HCT116 (cell line): ENCODE results near the gene IDH3G. TPM values are rescaled to one million over a fixed set of nuclear protein-coding genes. Genes with fewer than 3 reads are reported as not detected.
"Not testable (repeated sequence)": the region's sequence is repeated elsewhere in the genome, so short reads cannot be mapped to it uniquely, and the experiment has no call there.

Experiments
- ATAC-seq: fragments of 200-7000 bp; cut with Tn5 transposase; 2 replicates; pipeline ENCODE4 v1.9.1; 2020; ENCODE audit warnings: mild to moderate bottlenecking, moderate library complexity
- BruUV-seq: library from RNA; stranded (reverse); fragments of 400-500 nt; replicated peaks from 2 replicates; lab custom pipeline; 2021; lab: Mats Ljungman, UMichigan
- CTCF ChIA-PET: fragments of 300-600 bp; sonication (Branson Sonifier 250); formaldehyde crosslinking; loops from one replicate; lab custom pipeline; 2021; ENCODE audit warnings: antibody characterized with exemption; lab: Charles Lee
- POLR2A ChIA-PET: fragments of 300-600, 350-600 bp; sonication (Branson Sonifier 250); formaldehyde crosslinking; loops from one replicate; lab custom pipeline; 2021; ENCODE audit warnings: antibody characterized with exemption; lab: Charles Lee
- RAD21 ChIA-PET, 2 experiments: fragments of 300-600 bp; sonication (Branson Sonifier 250); formaldehyde crosslinking; loops; one replicate each; lab custom pipeline; 2023; ENCODE audit warnings: low total read pairs in 2 of 2; ENCODE audit not compliant: uncharacterized antibody in 2 of 2, unreplicated experiment in 2 of 2, low non-redundant PET in 1 of 2; lab: Charles Lee
- DNase-seq: peaks from one replicate; pipeline ENCODE4 v3.0.0-alpha.2; 2010; ENCODE audit warnings: low read depth, low spot score
- H2AFZ ChIP-seq: fragments of 200-600 bp; shearing (Covaris generic), sonication (generic); 2 replicates; pipeline ENCODE4 v1.6.1; 2017; ENCODE audit warnings: low read depth, mixed run types, mixed read lengths, antibody characterized with exemption, low read length; ENCODE audit not compliant: poor library complexity, severe bottlenecking
- H3K27ac ChIP-seq: 2 replicates; pipeline ENCODE4 v1.5.1; 2012; ENCODE audit warnings: low read depth, low read length
- H3K27me3 ChIP-seq: fragments of 200-600 bp; sonication (generic); 2 replicates; pipeline ENCODE4 v1.6.1; 2016; ENCODE audit warnings: mixed run types, low read length, mixed read lengths; ENCODE audit not compliant: insufficient read depth
- H3K36me3 ChIP-seq, 2 experiments: fragments of 200-500 bp in 1 of 2; fragments of 200-600 bp in 1 of 2; sonication (Bioruptor generic) in 1 of 2; sonication (generic) in 1 of 2; 2 replicates each; pipeline versions ENCODE4 v1.5.1 to v1.6.1; 2014 to 2016; ENCODE audit warnings: low read length in 2 of 2, inconsistent platforms in 1 of 2, mixed read lengths in 1 of 2, mixed run types in 1 of 2; ENCODE audit not compliant: insufficient read depth in 2 of 2, control insufficient read depth in 1 of 2
- H3K4me1 ChIP-seq, 2 experiments: fragments of 200-600 bp in 1 of 2; sonication (generic) in 1 of 2; 2 replicates each; pipeline versions ENCODE4 v1.5.1 to v1.6.1; 2012 to 2017; ENCODE audit warnings: low read length in 2 of 2, inconsistent platforms in 1 of 2, mild to moderate bottlenecking in 1 of 2, mixed read lengths in 1 of 2, mixed run types in 1 of 2, moderate library complexity in 1 of 2; ENCODE audit not compliant: insufficient read depth in 2 of 2, control insufficient read depth in 1 of 2
- H3K4me2 ChIP-seq: fragments of 200-600 bp; sonication (generic); 2 replicates; pipeline ENCODE4 v1.6.1; 2017; ENCODE audit warnings: mixed run types, low read length, mixed read lengths
- H3K4me3 ChIP-seq, 2 experiments: fragments of 200-600 bp in 1 of 2; sonication (generic) in 1 of 2; replicated peaks in 1 of 2; 2 replicates each; pipeline ENCODE4 v1.5.1; 2011 to 2016; ENCODE audit warnings: low read length in 2 of 2, control low read depth in 1 of 2, low read depth in 1 of 2, mild to moderate bottlenecking in 1 of 2, mixed read lengths in 1 of 2, mixed run types in 1 of 2
- H3K79me2 ChIP-seq: fragments of 200-600 bp; sonication (generic); 2 replicates; pipeline ENCODE4 v1.6.1; 2017; ENCODE audit warnings: mild to moderate bottlenecking, mixed run types, low read length, moderate library complexity, mixed read lengths; ENCODE audit not compliant: insufficient read depth
- H3K9ac ChIP-seq: fragments of 200-600 bp; sonication (generic); 2 replicates; pipeline ENCODE4 v1.6.1; 2016; ENCODE audit warnings: low read length, mixed read lengths
- H3K9me2 ChIP-seq: fragments of 200-600 bp; sonication (generic), shearing (Covaris generic); 2 replicates; pipeline ENCODE4 v1.6.1; 2017; ENCODE audit warnings: mixed run types, mild to moderate bottlenecking, moderate library complexity; ENCODE audit not compliant: insufficient read depth
- H3K9me3 ChIP-seq, 2 experiments: fragments of 200-500 bp in 1 of 2; fragments of 200-600 bp in 1 of 2; sonication (Bioruptor generic) in 1 of 2; sonication (generic) in 1 of 2; 2 replicates each; pipeline ENCODE4 v1.6.1; 2014 to 2017; ENCODE audit warnings: low read length in 2 of 2, mixed read lengths in 2 of 2, inconsistent platforms in 1 of 2, low read depth in 1 of 2, mild to moderate bottlenecking in 1 of 2, mixed run types in 1 of 2, moderate library complexity in 1 of 2; ENCODE audit not compliant: control insufficient read depth in 1 of 2, insufficient read depth in 1 of 2
- H4K20me1 ChIP-seq: fragments of 200-600 bp; sonication (generic), shearing (Covaris generic); 2 replicates; pipeline ENCODE4 v1.6.1; 2017; ENCODE audit warnings: mixed run types, mild to moderate bottlenecking, moderate library complexity; ENCODE audit not compliant: insufficient read depth
- EZH2 ChIP-seq: fragments of 200-600 bp; sonication (generic); IDR thresholded peaks from 2 replicates; pipeline ENCODE4 v1.6.1; 2017; ENCODE audit warnings: antibody characterized with exemption, mixed run types
- POLR2A ChIP-seq: IDR thresholded peaks from 2 replicates; pipeline ENCODE4 v1.7.0; 2011; ENCODE audit warnings: borderline replicate concordance; ENCODE audit not compliant: insufficient read depth, insufficient read length; ENCODE audit errors: extremely low read depth
- intact Hi-C: fragments of 100-400 bp; cut with micrococcal nuclease; formaldehyde crosslinking; loops from 2 replicates; pipeline ENCODE4 v1.10.0; 2022
- total RNA-seq: library from RNA; stranded (reverse); gene quantifications from one replicate; pipeline ENCODE4 v1.2.1, GENCODE V29; 2021; ENCODE audit not compliant: unreplicated experiment

IDH3G gene
- total RNA-seq, 1 experiment from 2014 or later, result 49.7 TPM

DNA sequence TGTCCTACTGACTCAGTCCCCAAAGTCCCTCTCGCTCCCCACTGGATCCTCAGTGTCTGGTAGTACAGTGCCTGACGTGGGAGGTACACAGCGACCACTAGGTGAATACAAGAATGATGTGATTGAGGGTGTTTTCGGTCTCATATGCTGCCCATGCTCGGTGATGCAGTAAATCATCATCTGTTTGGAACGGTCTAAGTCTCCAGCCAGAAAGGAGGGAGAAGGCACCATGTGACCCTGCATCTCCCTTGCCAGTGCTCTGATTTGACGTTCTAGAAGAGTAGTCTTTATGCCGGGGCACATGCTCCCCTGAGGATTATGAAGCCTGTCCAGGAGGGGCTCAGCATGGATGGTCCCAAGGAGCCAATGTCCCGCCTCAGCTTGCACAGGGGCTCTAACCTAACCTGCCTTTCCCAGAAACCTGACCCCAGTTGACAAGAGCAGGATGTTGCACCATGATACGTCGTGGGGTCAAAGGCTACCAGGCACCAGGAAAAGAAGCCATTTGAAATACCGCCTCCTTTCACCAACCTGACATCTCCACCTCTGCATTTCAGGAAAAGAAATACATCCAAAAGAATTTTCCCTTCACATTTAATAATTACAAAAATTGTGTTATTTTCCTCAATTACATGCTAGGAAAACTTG lies 43.9 kb downstream of the IDH3G start:
- no peak for ATAC-seq

DNA sequence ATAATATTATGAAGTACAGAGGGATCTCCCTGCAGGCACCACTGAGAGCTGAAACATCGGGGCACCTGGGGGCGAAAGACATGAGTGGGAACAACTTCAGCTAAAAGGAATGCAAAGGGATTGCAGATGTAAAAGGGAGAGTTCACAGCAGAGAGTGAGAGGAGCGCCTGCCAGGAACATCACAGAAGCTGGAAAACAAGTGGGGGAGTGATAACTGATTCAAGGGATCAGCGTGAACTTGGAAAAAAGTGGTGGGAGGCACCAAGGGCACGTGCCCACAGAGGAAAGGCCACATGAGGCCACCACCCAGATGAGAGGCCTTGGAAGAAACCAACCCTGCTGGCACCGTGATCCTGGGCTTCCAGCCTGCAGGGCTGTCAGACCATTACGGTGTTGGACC lies 45.2 kb downstream of the IDH3G start:
- RAD21 ChIA-PET, H3K4me3 ChIP-seq, H3K4me1 ChIP-seq, BruUV-seq, intact Hi-C loops, H3K4me2 ChIP-seq, ATAC-seq, H3K79me2 ChIP-seq, H3K9me3 ChIP-seq, H3K27me3 ChIP-seq, H3K36me3 ChIP-seq, DNase-seq, CTCF ChIA-PET, H3K9ac ChIP-seq, POLR2A ChIA-PET, H2AFZ ChIP-seq, H3K9me2 ChIP-seq, H4K20me1 ChIP-seq, H3K27ac ChIP-seq: not testable (repeated sequence)

More for the DNA sequence above, 43.9 kb downstream of the IDH3G start:
- Histone ChIP-seq H3K79me2 (no peaks in the 10 kb centered on the region), H3K4me2 (no peak overlapping the region), H3K9me3 (no peaks in the 10 kb centered on the region), H3K9ac (no peak overlapping the region), H3K27me3 (no peaks in the 10 kb centered on the region), H3K4me3 (no peak overlapping the region), H3K36me3 (no peaks in the 10 kb centered on the region), H2AFZ (no peak overlapping the region), H3K27ac (no peak overlapping the region), H3K4me1 (no peaks in the 10 kb centered on the region), H4K20me1 (no peaks in the 10 kb centered on the region), H3K9me2 (no peaks in the 10 kb centered on the region)
- BruUV-seq, result no TSS peak
- CTCF ChIA-PET, result no interaction called here
- intact Hi-C loops, result no loop called here
- DNase-seq, result no peak
- POLR2A ChIA-PET, result no interaction called here
- TF ChIP-seq EZH2 (no peak), POLR2A (no peak)
- RAD21 ChIA-PET, result no interaction called here

DNA sequence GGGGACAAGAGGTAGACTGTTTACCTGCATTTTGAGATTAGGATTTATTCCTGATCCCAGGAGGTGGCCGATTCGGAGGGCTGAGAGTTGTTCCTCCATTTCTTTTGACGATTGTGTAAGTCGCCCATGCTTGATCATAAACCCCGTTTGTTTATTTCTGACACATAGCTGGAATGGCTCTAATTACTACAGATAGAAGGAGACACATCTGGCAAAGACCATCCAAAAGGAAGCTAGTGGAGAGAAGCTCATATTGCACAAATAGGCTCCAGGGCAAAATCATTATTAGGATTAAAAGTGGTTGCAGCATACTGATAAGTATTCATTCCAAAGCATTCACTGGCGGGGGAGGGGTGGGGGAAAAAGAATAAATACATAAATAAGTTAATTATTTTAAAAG lies 47.2 kb downstream of the IDH3G start:
- intact Hi-C loops, H3K27ac ChIP-seq, H3K9me2 ChIP-seq, DNase-seq, POLR2A ChIA-PET, H3K4me3 ChIP-seq, H2AFZ ChIP-seq, H3K9ac ChIP-seq, H3K4me1 ChIP-seq, H3K79me2 ChIP-seq, RAD21 ChIA-PET, H3K36me3 ChIP-seq, ATAC-seq, H3K9me3 ChIP-seq, CTCF ChIA-PET, H4K20me1 ChIP-seq, H3K4me2 ChIP-seq, BruUV-seq, H3K27me3 ChIP-seq: not testable (repeated sequence)
